ENCODE data around the gene COX7A2.

COX7A2 gene

DNA sequence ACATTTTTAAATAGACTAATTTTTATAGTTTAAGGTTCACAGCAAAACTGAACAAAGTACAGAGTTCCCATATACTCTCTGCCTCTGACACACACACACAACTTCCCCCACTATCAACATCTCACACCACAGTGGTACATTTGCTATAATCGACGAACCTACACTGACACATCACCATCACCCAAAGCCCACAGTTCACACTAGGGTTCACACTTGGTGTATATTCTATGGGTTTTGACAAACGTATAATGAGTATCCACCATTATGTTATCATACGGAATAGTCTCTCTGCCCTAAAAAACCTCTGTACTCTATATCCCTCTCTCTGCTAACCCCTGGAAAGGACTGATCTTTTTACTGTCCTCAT lies 25.4 kb upstream of the COX7A2 start:
- H3K4me3 ChIP-seq (ENCODE audit: insufficient read depth, low read depth, low read length, poor library complexity, severe bottlenecking): no peak overlapping the region
- no peaks in the 10 kb centered on the region for H3K9me3 ChIP-seq (ENCODE audit: control insufficient read depth, low read length)
- H3K27ac ChIP-seq (ENCODE audit: insufficient read depth, low read length, poor library complexity, severe bottlenecking): no peak overlapping the region
- H3K27me3 ChIP-seq (replicated peaks; ENCODE audit: control insufficient read depth, insufficient read depth, low read length, poor library complexity, severe bottlenecking): no peaks in the 10 kb centered on the region
- H3K4me1 ChIP-seq (ENCODE audit: control insufficient read depth, insufficient read depth, low read length, poor library complexity, severe bottlenecking): no peaks in the 10 kb centered on the region
- no peak for DNase-seq
- no peaks in the 10 kb centered on the region for H3K36me3 ChIP-seq (ENCODE audit: control insufficient read depth, insufficient read depth, low read length)

DNA sequence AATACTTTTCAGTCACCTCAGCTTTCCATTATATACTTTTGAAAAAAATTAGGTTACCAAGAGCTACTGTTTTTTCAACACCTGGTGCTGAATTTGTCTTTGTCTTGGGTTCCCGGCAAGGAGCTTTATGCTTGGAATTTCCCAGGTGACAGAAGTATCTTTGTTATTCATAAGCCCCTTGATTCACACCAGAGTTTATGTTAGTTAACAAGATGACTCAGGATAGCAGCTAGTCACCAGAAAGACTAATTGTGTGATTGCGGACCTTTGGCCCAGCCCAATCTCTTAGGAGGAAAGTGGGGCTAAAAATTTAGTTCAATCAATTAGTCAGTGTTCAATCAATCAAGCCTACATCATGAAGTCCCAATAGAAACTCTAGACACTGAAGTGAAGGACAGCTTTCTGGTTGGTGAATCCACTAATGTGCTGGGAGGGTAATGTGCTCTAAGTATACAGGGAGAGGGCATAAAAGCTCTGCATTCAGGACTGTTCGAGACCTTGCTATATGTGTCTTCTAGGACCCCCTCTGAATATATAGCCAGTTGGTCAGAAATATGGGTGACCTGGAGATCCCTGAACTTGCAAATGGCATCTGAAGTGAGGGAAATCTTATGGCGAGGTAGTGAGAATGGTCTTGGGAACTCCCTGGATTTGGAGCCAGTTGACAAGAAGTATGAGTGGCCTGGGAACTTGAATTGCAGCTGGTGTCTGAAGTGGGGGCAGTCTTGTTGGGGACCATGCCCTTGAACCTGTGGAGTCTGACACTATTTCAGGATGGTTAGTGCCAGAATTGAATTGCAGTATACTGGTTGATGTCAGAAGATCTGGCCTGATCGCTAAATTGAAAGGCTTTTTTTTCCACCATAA lies 24.8 kb upstream of the COX7A2 start:
- no peak for DNase-seq
- no peaks in the 10 kb centered on the region for H3K9me3 ChIP-seq (ENCODE audit: control insufficient read depth, low read length)
- peaks cover 5% of the 10 kb centered on the region for H3K36me3 ChIP-seq (ENCODE audit: control insufficient read depth, insufficient read depth, low read length)
- H3K4me3 ChIP-seq (ENCODE audit: insufficient read depth, low read depth, low read length, poor library complexity, severe bottlenecking): no peak overlapping the region
- no peak overlapping the region for H3K27ac ChIP-seq (ENCODE audit: insufficient read depth, low read length, poor library complexity, severe bottlenecking)
- H3K27me3 ChIP-seq (replicated peaks; ENCODE audit: control insufficient read depth, insufficient read depth, low read length, poor library complexity, severe bottlenecking): no peaks in the 10 kb centered on the region
- no peaks in the 10 kb centered on the region for H3K4me1 ChIP-seq (ENCODE audit: control insufficient read depth, insufficient read depth, low read length, poor library complexity, severe bottlenecking)

DNA sequence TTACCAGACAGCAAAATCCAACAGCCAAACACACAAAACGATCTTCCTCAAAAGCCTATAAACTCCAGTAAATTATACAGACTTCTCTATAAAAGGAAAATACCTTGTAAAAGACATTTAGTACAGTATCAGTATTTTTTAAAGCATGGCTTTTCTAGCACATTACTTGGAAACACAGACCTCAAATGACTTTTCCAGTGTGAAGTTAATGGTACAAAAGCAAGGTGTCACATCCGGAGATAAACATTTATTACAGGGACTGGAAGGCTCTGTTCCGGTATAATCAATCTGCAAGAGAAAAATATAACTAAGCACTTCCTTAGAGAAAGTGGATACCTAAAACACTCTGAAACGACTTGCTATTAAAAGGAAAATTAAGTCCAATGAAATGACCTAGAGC lies 23.9 kb upstream of the COX7A2 start:
- no peak overlapping the region for H3K4me3 ChIP-seq (ENCODE audit: insufficient read depth, low read depth, low read length, poor library complexity, severe bottlenecking)
- no peak overlapping the region for H3K27ac ChIP-seq (ENCODE audit: insufficient read depth, low read length, poor library complexity, severe bottlenecking)
- DNase-seq: no peak

DNA sequence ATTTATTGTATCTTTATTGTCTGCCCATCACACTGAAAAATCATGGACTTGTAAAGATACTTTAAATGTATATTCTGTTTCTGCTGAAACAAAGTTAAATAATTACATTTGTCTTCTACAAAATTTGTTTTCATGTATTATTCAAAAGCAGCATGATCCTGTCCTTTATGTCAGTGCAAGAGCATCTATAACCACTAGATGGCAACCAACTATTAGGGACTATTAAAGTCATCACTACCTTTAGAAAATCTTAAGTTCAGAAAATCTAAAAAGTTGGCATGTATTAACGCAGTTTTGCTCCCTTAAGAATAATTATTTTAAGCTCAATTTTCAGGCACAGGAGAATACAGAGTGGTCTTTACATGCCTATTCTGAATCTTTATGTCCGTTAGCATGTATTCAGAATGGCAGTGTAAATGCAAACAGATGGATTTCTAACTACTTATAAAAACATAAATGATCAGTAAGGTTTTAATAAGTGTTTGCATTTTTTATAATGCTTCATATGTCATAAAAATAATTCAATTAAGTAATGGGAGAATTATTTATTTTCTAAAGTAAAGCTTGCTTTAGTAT lies 23.2 kb upstream of the COX7A2 start:
- no peaks in the 10 kb centered on the region for H3K4me1 ChIP-seq (ENCODE audit: control insufficient read depth, insufficient read depth, low read length, poor library complexity, severe bottlenecking)
- no peak overlapping the region for H3K27ac ChIP-seq (ENCODE audit: insufficient read depth, low read length, poor library complexity, severe bottlenecking)
- H3K27me3 ChIP-seq (replicated peaks; ENCODE audit: control insufficient read depth, insufficient read depth, low read length, poor library complexity, severe bottlenecking): no peaks in the 10 kb centered on the region
- peaks cover 14% of the 10 kb centered on the region for H3K36me3 ChIP-seq (ENCODE audit: control insufficient read depth, insufficient read depth, low read length)
- DNase-seq: no peak
- no peak overlapping the region for H3K4me3 ChIP-seq (ENCODE audit: insufficient read depth, low read depth, low read length, poor library complexity, severe bottlenecking)
- H3K9me3 ChIP-seq (ENCODE audit: control insufficient read depth, low read length): no peaks in the 10 kb centered on the region

More for the DNA sequence above, 23.9 kb upstream of the COX7A2 start:
- Histone ChIP-seq H3K4me1 (ENCODE audit: control insufficient read depth, insufficient read depth, low read length, poor library complexity, severe bottlenecking) (no peaks in the 10 kb centered on the region), H3K27me3 (replicated peaks; ENCODE audit: control insufficient read depth, insufficient read depth, low read length, poor library complexity, severe bottlenecking) (no peaks in the 10 kb centered on the region), H3K36me3 (ENCODE audit: control insufficient read depth, insufficient read depth, low read length) (peaks cover 14% of the 10 kb centered on the region), H3K9me3 (ENCODE audit: control insufficient read depth, low read length) (no peaks in the 10 kb centered on the region)

DNA sequence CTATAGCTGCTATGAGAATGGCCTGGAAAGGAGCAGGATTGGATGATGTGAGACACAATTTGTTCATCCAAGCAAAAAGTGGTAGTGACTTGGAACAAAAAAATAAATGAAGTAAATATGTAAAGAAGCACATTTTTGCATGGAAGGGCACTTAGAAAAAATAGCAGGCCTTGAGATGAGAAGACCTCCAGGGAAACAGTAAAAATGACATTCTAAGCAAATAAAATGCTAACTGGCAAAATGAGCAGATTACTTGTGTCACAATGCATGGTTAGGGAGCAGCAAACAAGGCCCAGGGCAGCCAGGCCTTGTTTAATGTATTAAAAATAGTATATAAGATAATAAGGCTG lies 19.8 kb upstream of the COX7A2 start:
- Histone ChIP-seq H3K4me1 (ENCODE audit: control insufficient read depth, insufficient read depth, low read length, poor library complexity, severe bottlenecking) (no peaks in the 10 kb centered on the region), H3K27ac (ENCODE audit: insufficient read depth, low read length, poor library complexity, severe bottlenecking) (no peak overlapping the region), H3K36me3 (ENCODE audit: control insufficient read depth, insufficient read depth, low read length) (peaks cover 42% of the 10 kb centered on the region), H3K4me3 (ENCODE audit: insufficient read depth, low read depth, low read length, poor library complexity, severe bottlenecking) (no peak overlapping the region), H3K9me3 (ENCODE audit: control insufficient read depth, low read length) (no peaks in the 10 kb centered on the region), H3K27me3 (replicated peaks; ENCODE audit: control insufficient read depth, insufficient read depth, low read length, poor library complexity, severe bottlenecking) (no peaks in the 10 kb centered on the region)
- DNase-seq: no peak

DNA sequence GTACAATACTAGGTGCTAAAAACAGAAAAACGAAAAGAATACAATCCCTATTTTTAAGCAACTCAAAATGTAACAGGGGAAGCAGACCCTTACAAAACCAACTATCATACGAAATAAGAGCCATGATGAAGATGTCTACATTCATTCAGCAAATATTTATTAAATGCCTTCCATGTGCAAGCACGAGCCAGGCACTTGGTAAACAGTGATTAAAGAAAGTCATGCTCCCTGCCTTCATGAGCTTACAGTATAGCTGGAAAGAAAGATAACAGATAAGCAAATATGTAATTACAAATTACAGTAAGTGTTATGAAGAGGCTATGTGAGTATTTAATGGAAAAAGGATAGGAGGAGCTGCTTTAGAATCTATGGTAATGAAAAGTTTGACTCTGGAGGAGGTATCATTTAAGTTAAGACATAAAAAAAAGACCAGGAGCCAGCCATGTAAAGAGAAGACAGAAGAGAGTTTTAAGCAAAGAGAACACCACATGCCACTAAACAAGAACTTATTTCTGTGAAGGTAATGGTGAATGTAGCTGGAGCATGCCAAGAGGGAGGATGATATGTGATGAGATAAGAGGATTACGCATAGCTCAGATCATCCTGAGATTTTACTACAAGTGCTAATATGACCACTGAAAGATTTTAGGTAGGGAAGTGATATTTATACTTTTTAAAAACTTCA lies 19.3 kb upstream of the COX7A2 start:
- Histone ChIP-seq H3K4me3 (ENCODE audit: insufficient read depth, low read depth, low read length, poor library complexity, severe bottlenecking) (no peak overlapping the region), H3K4me1 (ENCODE audit: control insufficient read depth, insufficient read depth, low read length, poor library complexity, severe bottlenecking) (no peaks in the 10 kb centered on the region), H3K9me3 (ENCODE audit: control insufficient read depth, low read length) (no peaks in the 10 kb centered on the region), H3K27me3 (replicated peaks; ENCODE audit: control insufficient read depth, insufficient read depth, low read length, poor library complexity, severe bottlenecking) (no peaks in the 10 kb centered on the region), H3K36me3 (ENCODE audit: control insufficient read depth, insufficient read depth, low read length) (peaks cover 44% of the 10 kb centered on the region), H3K27ac (ENCODE audit: insufficient read depth, low read length, poor library complexity, severe bottlenecking) (no peak overlapping the region)
- no peak for DNase-seq

DNA sequence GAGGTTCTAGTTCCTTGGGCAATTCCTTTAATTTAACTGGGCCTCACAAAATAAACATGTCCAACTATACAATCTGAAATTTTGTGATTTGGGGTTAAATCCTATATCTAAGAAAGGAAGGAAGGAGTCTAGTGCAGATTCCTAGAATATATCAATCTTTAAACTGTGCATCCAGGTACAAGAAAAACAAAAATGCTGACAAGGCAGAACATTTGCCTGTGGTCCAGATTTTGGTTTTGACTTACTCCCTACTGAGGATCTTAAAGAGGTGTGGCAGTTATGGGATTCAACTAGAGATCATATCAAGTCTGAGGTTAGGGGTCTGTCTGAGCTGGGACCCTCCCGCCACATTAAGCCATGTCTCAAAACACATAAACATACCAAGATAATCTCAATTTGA lies 17.7 kb upstream of the COX7A2 start:
- Histone ChIP-seq H3K36me3 (ENCODE audit: control insufficient read depth, insufficient read depth, low read length) (peaks cover 51% of the 10 kb centered on the region), H3K27me3 (replicated peaks; ENCODE audit: control insufficient read depth, insufficient read depth, low read length, poor library complexity, severe bottlenecking) (no peaks in the 10 kb centered on the region), H3K4me3 (ENCODE audit: insufficient read depth, low read depth, low read length, poor library complexity, severe bottlenecking) (no peak overlapping the region), H3K9me3 (ENCODE audit: control insufficient read depth, low read length) (no peaks in the 10 kb centered on the region), H3K27ac (ENCODE audit: insufficient read depth, low read length, poor library complexity, severe bottlenecking) (no peak overlapping the region), H3K4me1 (ENCODE audit: control insufficient read depth, insufficient read depth, low read length, poor library complexity, severe bottlenecking) (no peaks in the 10 kb centered on the region)
- no peak for DNase-seq

DNA sequence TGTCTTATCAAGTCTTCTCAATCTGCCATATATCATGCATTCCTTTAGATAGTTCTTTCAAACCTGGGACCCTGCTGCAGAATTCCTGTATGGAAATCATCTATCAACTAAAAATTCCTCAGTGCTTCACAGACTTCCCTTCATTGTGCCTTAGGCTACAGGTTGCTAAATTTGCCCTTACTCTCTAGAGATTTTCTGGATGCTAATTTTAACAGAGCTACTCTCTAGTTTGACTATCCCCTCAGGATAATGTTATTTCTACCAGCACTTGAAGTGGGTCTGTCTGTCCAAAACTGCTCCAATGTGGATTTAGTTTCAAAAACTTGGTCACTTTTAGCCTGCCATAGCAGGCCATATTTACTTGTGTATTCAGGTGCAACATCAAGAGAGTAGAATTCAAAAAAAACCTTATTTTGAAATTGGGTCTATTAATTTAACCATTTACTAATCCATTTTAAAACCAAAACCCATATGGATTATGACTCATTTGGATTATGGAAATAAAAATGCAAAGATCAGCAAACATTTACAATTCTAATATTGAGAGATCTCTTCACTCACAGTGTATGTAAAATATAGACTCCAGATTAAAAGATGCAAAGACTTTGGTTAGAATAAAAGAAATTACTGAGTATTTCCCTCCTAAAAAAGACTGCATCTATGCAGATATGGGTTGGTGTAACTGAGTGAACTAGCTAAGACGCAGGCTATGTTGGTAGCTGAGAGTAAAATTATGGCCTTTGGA lies 13.9 kb upstream of the COX7A2 start:
- no peak overlapping the region for H3K4me3 ChIP-seq (ENCODE audit: insufficient read depth, low read depth, low read length, poor library complexity, severe bottlenecking)
- peaks cover 52% of the 10 kb centered on the region for H3K36me3 ChIP-seq (ENCODE audit: control insufficient read depth, insufficient read depth, low read length)
- no peak for DNase-seq
- no peak overlapping the region for H3K27ac ChIP-seq (ENCODE audit: insufficient read depth, low read length, poor library complexity, severe bottlenecking)
- no peaks in the 10 kb centered on the region for H3K27me3 ChIP-seq (replicated peaks; ENCODE audit: control insufficient read depth, insufficient read depth, low read length, poor library complexity, severe bottlenecking)
- no peaks in the 10 kb centered on the region for H3K4me1 ChIP-seq (ENCODE audit: control insufficient read depth, insufficient read depth, low read length, poor library complexity, severe bottlenecking)
- no peaks in the 10 kb centered on the region for H3K9me3 ChIP-seq (ENCODE audit: control insufficient read depth, low read length)

DNA sequence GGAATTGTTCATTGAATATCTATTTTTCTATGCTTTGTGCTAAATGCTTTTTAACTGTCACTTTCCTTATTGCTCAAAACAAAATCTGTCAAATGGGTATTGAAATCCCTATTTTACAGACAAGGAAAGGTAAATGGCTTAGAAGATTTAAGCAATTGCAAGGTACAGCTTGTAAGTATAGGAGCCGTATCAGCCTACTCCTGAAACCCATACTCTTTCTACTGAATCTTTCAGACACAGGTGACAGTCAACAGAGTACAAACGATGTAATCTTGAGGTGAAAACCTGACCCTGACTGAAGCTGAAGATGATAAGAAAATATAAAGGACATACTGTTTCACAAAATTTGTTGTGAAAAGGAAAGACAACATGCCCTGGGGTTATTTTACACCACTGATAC lies 7.0 kb upstream of the COX7A2 start:
- DNase-seq: no peak
- Histone ChIP-seq H3K36me3 (ENCODE audit: control insufficient read depth, insufficient read depth, low read length) (peaks cover 7% of the 10 kb centered on the region), H3K27ac (ENCODE audit: insufficient read depth, low read length, poor library complexity, severe bottlenecking) (no peak overlapping the region), H3K4me3 (ENCODE audit: insufficient read depth, low read depth, low read length, poor library complexity, severe bottlenecking) (no peak overlapping the region), H3K4me1 (ENCODE audit: control insufficient read depth, insufficient read depth, low read length, poor library complexity, severe bottlenecking) (no peaks in the 10 kb centered on the region), H3K27me3 (replicated peaks; ENCODE audit: control insufficient read depth, insufficient read depth, low read length, poor library complexity, severe bottlenecking) (no peaks in the 10 kb centered on the region), H3K9me3 (ENCODE audit: control insufficient read depth, low read length) (no peaks in the 10 kb centered on the region)

Measured in effector memory CD4-positive, alpha-beta T cell (primary cell).